Tibial artery (tissue), 4 donors: ENCODE measurements around the gene CLCN7.

Experiments used
- DNase-seq, 2 donors: peaks; one replicate each; pipeline ENCODE4 v3.0.0-alpha.2; 2019
- H3K27ac ChIP-seq, 2 donors: fragments of 200-600 bp; sonication (generic) in 1 of 2; 1 replicate in 1 of 2; 2 replicates in 1 of 2; pipeline ENCODE4 v1.5.1; 2018 to 2019; ENCODE audit warnings: mild to moderate bottlenecking in 1 of 2
- H3K27me3 ChIP-seq, 2 donors: fragments of 200-600 bp; sonication (generic) in 1 of 2; one replicate each; pipeline versions ENCODE4 v1.5.1 to v1.6.0; 2016 to 2019
- H3K36me3 ChIP-seq, 3 donors: fragments of 200-600 bp; sonication (generic) in 2 of 3; one replicate each; pipeline ENCODE4 v1.5.1; 2016 to 2019; ENCODE audit warnings: mild to moderate bottlenecking in 2 of 3
- H3K4me1 ChIP-seq, 4 donors: fragments of 200-600 bp; sonication (generic) in 2 of 4; 1 replicate in 3 of 4; 2 replicates in 1 of 4; pipeline ENCODE4 v1.5.1; 2016 to 2019
- H3K4me3 ChIP-seq, 2 donors: fragments of 200-600 bp; sonication (generic) in 1 of 2; 1 replicate in 1 of 2; 2 replicates in 1 of 2; pipeline ENCODE4 v1.5.1; 2018 to 2019; ENCODE audit warnings: mild to moderate bottlenecking in 2 of 2
- H3K9me3 ChIP-seq, 3 donors: fragments of 200-600 bp; sonication (generic) in 1 of 3; one replicate each; pipeline ENCODE4 v1.5.1; 2016 to 2019
- intact Hi-C: fragments of 100-400 bp; cut with DNase I; formaldehyde crosslinking; loops from one replicate; pipeline ENCODE4 v1.15.0; 2023; ENCODE audit warnings: low total_unique reads
- TF ChIP-seq, protein P1 (sequence below), 2 experiments: fragments of 200-600 bp in 1 of 2; fragments of 450-650 bp in 1 of 2; IDR thresholded peaks; one replicate each; pipeline ENCODE4 v1.5.1; 2017 to 2019; ENCODE audit warnings: antibody characterized with exemption in 2 of 2, mild to moderate bottlenecking in 1 of 2, moderate library complexity in 1 of 2

CLCN7 gene

DNA sequence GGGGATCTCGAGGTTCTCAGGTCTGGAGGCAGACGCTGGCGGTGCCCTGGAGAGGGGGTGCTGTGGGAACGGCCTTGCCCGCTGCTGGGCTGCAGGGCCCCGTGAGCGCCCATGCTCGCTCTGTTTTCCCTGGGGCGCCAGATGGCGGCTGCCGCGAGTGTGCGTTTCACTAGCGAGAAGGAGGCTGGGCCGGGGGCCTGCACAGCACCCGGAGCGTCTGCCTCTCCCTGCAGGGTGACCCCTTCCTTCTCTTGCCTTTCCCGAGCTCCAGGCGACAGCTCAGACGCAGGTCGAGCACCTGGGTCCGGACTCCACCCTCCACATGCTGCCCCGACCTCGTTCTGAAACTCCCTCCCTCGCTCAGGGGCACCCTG is 21.0 kb upstream of the CLCN7 start:
- H3K9me3 ChIP-seq: no peaks in the 10 kb centered on the region
- TF ChIP-seq, protein P1, sequence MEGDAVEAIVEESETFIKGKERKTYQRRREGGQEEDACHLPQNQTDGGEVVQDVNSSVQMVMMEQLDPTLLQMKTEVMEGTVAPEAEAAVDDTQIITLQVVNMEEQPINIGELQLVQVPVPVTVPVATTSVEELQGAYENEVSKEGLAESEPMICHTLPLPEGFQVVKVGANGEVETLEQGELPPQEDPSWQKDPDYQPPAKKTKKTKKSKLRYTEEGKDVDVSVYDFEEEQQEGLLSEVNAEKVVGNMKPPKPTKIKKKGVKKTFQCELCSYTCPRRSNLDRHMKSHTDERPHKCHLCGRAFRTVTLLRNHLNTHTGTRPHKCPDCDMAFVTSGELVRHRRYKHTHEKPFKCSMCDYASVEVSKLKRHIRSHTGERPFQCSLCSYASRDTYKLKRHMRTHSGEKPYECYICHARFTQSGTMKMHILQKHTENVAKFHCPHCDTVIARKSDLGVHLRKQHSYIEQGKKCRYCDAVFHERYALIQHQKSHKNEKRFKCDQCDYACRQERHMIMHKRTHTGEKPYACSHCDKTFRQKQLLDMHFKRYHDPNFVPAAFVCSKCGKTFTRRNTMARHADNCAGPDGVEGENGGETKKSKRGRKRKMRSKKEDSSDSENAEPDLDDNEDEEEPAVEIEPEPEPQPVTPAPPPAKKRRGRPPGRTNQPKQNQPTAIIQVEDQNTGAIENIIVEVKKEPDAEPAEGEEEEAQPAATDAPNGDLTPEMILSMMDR (IDR thresholded peaks at IDR 0.05): no peak
- peaks cover 40 to 64% (median 56%) of the 10 kb centered on the region in 3 donors for H3K36me3 ChIP-seq
- H3K27me3 ChIP-seq: no peaks in the 10 kb centered on the region
- peaks cover 0 to 31% (median 17%) of the 10 kb centered on the region in 4 donors for H3K4me1 ChIP-seq
- intact Hi-C loops: no loop called here
- no peak overlapping the region for H3K27ac ChIP-seq
- H3K4me3 ChIP-seq: no peak overlapping the region
- DNase-seq: no peak

DNA sequence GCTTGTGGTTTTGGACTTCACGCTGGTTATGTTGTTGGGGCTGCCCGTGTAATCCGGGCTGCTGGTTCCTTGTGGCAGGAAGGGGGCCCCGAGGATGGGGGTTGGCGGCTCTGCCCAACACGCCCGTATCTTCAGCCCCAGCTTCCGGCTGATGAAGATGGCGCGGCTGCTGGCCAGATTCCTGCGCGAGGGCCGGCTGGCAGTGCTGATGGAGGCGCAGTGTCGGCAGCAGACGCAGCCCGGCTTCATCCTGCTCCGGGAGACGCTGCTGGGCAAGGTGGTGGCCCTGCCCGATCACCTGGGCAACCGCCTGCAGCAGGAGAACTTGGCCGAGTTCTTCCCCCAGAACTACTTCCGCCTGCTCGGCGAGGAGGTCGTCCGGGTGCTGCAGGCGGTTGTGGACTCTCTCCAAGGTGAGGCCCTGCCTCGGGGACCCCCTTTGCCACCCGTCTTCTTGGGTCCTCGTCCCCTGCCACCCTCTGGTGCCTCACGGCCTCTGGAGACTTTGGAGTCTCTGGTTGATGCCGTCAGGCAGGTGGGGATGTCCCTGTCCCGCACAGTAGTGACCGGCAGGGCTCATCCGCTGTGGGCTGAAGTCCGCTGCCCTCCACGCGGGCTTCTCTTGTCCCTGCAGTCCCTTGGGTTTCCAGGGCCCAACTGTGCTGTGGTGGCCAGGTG is 20.5 kb upstream of the CLCN7 start:
- DNase-seq: no peak
- no peak overlapping the region for H3K4me3 ChIP-seq
- TF ChIP-seq, protein P1 (IDR thresholded peaks at IDR 0.05): no peak
- H3K4me1 ChIP-seq: peaks cover 0 to 31% (median 17%) of the 10 kb centered on the region in 4 donors
- no peaks in the 10 kb centered on the region for H3K9me3 ChIP-seq
- intact Hi-C loops: no loop called here
- no peaks in the 10 kb centered on the region for H3K27me3 ChIP-seq
- peaks cover 35 to 59% (median 51%) of the 10 kb centered on the region in 3 donors for H3K36me3 ChIP-seq
- H3K27ac ChIP-seq: no peak overlapping the region

DNA sequence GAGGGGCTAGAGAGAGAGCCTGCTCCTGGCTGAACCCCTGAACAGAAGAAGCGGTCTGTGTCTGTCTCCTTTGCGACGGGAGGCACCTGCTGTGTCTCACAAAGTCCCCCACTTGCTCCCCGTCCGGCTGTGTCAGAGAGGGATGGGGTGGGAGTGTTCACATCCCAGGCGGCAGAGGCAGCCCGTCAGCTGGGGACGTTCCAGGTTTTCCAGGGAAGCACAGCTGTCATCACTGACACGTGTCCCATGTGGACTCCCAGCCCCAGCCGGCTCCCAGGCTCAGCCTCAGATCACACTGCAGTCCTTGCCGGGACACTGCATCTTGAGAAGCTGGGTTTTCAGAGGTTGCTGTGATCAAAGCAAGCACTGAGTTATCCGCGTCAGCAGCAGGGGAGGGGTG is 19.9 kb upstream of the CLCN7 start:
- TF ChIP-seq, protein P1 (IDR thresholded peaks at IDR 0.05): no peak
- Histone ChIP-seq H3K4me1 (peaks cover 0 to 31% (median 17%) of the 10 kb centered on the region in 4 donors), H3K9me3 (no peaks in the 10 kb centered on the region), H3K4me3 (peak overlapping the region; percentile 79 to 81), H3K36me3 (peaks cover 29 to 53% (median 45%) of the 10 kb centered on the region in 3 donors), H3K27ac (peak overlapping the region in 1 of 2 donors; percentile 6), H3K27me3 (no peaks in the 10 kb centered on the region)
- intact Hi-C loops: loop anchor here (5.0 kb wide), 1 partner anchor 118 kb away; the partner anchor contains the start of genes CRAMP1 and IFT140
- DNase-seq: no peak

DNA sequence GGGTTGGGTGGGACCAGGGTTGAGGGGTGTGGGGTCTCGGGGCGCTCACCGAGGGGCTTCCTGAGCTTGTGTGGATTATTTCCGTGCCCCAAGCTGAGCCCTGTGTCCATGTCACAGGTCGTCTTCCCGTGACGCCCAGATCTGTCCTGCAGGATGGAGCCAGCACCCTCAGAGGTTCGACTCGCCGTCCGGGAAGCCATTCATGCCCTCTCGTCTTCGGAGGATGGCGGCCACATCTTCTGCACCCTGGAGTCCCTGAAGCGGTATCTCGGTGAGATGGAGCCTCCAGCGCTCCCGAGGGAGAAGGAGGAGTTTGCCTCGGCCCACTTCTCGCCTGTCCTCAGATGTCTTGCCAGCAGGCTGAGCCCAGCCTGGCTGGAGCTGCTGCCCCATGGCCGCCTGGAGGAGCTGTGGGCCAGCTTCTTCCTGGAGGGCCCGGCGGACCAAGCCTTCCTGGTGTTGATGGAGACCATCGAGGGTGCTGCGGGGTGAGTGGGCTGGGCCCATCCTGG is 19.4 kb upstream of the CLCN7 start:
- no peaks in the 10 kb centered on the region for H3K9me3 ChIP-seq
- intact Hi-C loops: loop anchor here (5.0 kb wide), 1 partner anchor 118 kb away; the partner anchor contains the start of genes CRAMP1 and IFT140
- peaks cover 0 to 31% (median 17%) of the 10 kb centered on the region in 4 donors for H3K4me1 ChIP-seq
- H3K27me3 ChIP-seq: no peaks in the 10 kb centered on the region
- TF ChIP-seq, protein P1 (IDR thresholded peaks at IDR 0.05): peak; percentile 60
- DNase-seq: peak; percentile 54 to 81
- H3K27ac ChIP-seq: peak overlapping the region; percentile 6 to 86
- peak overlapping the region; percentile 79 to 81 for H3K4me3 ChIP-seq
- H3K36me3 ChIP-seq: peaks cover 23 to 48% (median 39%) of the 10 kb centered on the region in 3 donors

DNA sequence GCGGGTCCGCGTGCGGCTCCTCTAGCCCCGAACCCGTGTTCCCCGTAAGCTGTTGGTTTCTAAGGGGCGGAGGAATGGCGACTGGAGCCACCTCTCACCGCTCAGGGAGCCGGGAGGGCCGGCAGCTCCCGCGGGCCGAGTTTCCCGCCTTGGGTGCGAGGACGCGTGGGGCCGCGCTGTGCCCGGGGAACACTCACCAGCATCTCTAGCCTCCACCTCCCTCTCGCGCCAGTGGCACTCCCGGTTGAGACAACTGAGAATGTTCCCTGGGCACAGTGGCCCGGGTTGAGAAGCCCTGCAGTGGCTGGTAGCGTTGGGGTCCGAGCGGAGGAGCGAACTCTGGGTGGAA is 18.9 kb upstream of the CLCN7 start:
- peaks cover 19 to 43% (median 35%) of the 10 kb centered on the region in 3 donors for H3K36me3 ChIP-seq
- intact Hi-C loops: loop anchor here (5.0 kb wide), 1 partner anchor 119 kb away; the partner anchor contains the start of genes CRAMP1 and IFT140
- TF ChIP-seq, protein P1 (IDR thresholded peaks at IDR 0.05): no peak
- H3K27me3 ChIP-seq: no peaks in the 10 kb centered on the region
- peak overlapping the region; percentile 79 to 81 for H3K4me3 ChIP-seq
- no peak for DNase-seq
- H3K4me1 ChIP-seq: peaks cover 0 to 31% (median 17%) of the 10 kb centered on the region in 4 donors
- H3K27ac ChIP-seq: peak overlapping the region; percentile 85 to 86
- H3K9me3 ChIP-seq: no peaks in the 10 kb centered on the region
